Stimulated activated CD4-positive, alpha-beta T cell treated with anti-CD3 and anti-CD28 coated beads, Interleukin-4, amount 100 ng/mL, for 48 hours (primary cell): ENCODE results near the gene PTGFR.

Source experiments
- DNase-seq, 2 donors: peaks; one replicate each; pipeline ENCODE4 v3.0.0-alpha.2; 2020; ENCODE audit warnings: low read depth in 2 of 2

Gene PTGFR

GRCh38 chr1:78490861-78491450 lies at the start of gene PTGFR:
TSS of gene PTGFR (plus strand) at chr1:78490974. CDS start at chr1:78492744, 1,770 bp downstream.
- no peak for DNase-seq

DNA sequence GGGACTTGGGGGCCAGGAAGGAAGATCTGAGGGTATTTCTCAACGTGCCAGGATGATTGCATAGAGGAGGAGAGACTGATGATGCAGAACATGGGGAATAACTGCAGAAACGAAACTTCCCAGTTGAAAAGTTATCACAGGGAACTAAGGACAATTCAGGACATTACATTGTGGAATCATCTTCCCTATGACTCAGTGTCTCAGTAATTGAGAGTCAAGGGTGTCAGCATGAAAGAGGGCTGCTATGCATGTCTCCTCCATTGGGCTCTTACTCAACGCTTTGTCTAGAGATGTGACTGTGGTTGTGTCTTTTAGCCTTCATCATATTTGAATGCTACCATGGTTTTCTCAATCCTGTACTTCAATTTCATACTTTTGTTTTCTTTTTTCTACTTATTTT lies 48.9 kb upstream of the PTGFR start:
- no peak for DNase-seq

- DNase-seq: no peak
Observed at GRCh38 chr1:78447086-78447485, 43.7 kb upstream of the PTGFR start.

GRCh38 chr1:78464449-78464891 lies 26.3 kb upstream of the PTGFR start:
- no peak for DNase-seq

GRCh38 chr1:78465143-78465542 lies 25.6 kb upstream of the PTGFR start:
- no peak for DNase-seq

GRCh38 chr1:78468521-78468920 lies 22.3 kb upstream of the PTGFR start:
- no peak for DNase-seq

GRCh38 chr1:78469576-78469975 lies 21.2 kb upstream of the PTGFR start:
- no peak for DNase-seq

DNA sequence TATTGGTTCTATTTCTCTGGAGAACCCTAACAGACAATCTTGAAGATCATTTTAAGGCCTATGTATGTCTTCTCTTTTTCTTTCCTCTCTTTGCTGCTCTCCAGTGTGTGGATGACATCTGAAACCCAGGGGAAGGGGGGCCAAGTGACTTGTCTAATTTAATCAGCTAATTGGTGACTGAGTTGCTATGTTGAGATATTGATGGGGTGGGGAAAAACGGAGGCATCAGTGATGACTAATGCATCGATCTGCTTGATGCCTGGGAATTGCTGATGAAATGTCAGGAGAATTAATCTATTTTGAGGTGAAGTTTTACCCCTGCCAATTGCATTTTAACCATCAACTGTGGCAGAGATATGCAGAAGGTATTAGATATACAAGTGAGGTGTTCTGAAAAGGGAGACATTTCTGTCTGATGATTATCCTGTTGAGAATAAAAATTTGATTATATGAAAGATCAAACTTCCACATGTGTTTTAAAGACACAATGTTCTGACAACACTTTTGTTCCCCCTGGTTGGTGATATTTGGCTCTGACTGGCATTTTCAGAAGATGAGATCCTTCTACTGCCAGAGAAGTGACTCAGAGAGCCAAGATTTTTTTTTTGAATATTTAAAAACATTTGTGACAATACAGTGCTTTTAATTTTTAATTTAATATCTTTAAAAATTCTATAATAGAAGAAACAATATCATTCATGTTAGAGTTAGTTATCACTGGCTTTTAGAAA lies 18.7 kb upstream of the PTGFR start:
- DNase-seq: no peak

DNA sequence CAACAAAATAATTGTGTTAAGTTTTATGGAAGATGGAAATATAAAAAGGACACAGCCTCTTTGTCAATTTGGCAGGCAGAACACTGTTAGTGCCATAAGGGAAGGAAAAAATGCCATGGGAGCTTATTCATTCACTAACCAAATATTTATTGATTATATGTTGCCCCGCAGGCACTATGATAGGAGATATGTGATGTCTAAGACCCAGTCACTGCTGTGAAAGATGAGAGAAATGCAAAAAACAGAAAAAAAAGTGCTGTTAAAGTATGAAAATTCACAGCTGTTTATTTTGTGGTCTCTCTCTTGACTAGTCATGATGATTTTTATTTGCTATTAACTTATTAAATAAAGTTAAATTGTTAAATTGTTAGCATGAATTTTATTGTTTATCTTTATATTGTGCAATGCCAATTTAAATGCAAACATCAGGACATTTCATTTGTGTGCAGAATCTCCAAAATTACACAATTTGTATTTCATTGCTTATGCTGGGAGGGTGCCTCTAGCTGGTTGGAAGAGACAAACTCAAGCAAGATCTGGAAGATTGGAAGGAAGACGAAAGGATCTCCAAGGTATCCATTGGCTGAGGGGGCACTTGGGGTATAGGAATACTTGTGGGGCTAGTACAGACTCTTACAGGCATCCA lies 17.8 kb upstream of the PTGFR start:
- DNase-seq: no peak

GRCh38 chr1:78474092-78474491 lies 16.7 kb upstream of the PTGFR start:
- no peak for DNase-seq

DNA sequence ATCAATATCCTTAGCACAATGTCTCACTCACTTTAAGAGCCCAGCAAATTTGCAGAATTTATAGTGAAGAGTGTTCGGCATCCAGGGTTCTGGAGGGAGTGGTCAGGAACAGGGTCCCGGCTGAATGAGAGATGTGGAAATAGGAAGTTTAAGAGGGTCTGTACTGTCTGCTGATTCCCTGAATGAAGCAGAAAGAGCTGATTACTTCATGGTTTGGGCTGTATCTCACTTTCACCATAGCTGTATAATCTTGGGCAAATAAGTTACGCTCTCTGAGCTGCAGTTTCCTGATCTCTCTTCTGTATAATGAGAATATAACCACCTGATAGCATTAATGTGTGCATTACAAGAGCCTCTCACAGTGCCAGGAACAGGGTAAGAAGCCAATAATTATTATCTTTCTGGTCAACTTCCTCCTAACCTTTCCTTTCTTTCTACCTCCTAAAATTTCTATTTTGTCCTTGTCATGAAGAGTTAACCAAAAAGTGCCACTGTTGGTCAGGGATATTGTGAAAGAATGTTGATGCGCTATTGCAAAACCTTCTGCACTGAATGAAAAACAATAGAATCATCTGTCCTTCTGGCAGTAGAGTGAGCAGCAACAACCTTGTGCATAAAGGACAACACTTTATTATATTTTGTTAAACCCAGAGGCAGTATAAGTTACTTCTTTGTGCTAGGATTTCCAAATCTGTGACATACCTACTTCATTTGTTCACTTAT lies 14.7 kb upstream of the PTGFR start:
- no peak for DNase-seq

DNA sequence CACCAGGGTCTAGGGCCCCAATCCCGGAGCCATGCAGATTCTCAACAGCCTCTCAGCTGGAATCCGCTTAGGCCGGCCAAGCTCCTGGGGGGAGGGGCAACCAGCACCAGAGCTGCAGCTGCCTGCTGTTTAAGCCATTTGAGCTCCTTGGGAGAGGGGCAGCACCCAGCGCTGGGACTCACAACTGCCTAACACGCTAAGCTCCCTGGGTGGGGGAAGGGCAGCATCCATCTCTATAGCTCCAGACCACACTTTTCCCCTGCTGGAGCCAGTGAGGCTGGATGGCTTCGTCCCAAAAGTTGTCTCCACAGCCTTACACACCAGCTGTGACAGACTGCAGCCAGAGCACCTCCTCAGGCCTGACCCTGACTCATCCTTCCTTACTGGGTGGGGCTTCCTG lies 6.9 kb upstream of the PTGFR start:
- DNase-seq: no peak

DNA sequence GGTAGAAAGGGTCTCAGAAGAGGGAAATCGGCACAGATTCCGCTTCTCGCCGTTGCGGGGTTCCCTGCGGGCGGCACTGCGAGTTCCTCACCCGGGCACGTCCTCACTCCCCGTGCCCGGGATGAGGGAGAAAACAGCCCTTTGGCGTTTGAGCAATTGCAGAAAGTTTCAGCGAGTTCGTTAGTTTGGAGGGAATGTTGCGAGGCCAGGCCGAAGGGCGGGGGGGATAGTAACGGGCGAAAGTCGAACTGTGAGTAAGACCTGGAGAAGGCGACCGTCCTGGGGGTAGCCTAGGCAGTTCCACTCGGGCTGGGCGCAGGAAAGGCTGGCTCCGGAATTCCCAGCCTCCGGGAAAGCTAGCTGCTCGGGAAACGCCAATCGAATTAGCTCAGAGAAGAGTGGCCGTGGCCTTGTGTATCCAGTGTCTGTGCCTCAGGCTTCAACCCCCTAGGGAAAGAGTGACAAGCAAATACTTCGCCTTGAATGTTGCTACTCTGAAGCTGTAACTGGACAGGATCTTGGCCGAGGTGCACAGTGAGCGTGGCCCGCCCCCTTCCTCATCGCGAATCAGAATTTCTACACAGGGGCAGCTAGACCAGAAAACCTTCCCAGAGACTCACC lies 787 bp downstream of the PTGFR start:
- no peak for DNase-seq

- no peak for DNase-seq
Observed at GRCh38 chr1:78492386-78492950, 1.7 kb downstream of the PTGFR start.

DNA sequence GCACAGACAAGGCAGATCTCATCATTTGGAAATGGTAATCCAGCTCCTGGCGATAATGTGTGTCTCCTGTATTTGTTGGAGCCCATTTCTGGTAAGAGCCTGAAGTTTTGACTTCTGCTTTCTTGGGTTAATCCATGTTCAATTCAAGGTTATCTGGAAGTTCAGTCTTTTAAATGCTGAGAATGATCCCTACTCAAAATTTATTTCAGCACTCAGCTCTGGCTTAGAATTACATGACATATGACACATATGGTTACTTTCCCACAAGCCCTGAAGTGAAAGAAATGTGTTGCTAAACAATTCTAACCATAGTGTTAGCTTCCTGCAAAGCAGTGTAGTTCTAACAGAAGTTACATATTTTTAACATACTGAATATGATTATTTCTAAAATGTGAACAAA lies 2.7 kb downstream of the PTGFR start:
- no peak for DNase-seq

- DNase-seq: no peak
Observed at GRCh38 chr1:78497201-78497600, 6.4 kb downstream of the PTGFR start.

- no peak for DNase-seq
Observed at GRCh38 chr1:78500529-78500928, 9.8 kb downstream of the PTGFR start.

DNA sequence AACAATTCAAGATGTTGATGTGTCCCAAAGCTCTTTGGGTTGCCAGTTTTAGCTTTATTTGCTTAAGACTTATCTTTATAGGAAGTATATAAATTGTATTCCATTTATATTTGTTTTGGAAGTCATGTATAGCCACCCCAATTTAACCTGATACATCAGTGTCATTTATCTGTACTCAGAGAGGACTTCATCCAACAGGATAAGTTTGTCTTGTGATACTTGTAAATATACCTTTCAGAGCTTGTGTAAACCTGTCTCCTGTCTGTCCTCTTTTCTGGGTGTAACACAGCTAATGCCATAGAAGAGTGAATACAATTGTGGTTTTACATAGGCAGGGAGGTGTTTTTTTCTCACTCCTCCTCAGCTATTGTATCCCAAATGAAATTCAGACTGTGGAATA lies 10.4 kb downstream of the PTGFR start:
- no peak for DNase-seq

- no peak for DNase-seq
Observed at GRCh38 chr1:78511334-78511733, 20.6 kb downstream of the PTGFR start.

GRCh38 chr1:78516716-78517115 lies 25.9 kb downstream of the PTGFR start:
- DNase-seq: no peak

DNA sequence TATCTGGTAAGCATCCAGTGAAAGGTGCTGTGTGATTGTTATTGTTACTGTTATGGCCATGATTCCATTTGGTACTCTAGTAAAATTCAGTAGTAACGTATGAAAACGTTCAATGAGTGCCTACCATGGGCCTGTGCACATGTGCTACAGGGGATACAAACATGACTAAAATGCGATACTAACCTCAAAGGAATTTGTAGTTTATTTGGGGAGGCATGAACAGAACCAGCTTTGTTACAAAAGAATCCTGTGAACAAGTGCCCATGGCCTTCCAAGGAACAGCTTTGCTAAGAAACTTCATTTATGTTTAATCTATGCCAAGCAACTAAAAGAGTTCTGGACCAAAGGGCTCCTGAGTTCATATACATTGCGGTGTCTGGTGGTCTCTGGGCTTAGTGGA lies 28.7 kb downstream of the PTGFR start:
- no peak for DNase-seq

DNA sequence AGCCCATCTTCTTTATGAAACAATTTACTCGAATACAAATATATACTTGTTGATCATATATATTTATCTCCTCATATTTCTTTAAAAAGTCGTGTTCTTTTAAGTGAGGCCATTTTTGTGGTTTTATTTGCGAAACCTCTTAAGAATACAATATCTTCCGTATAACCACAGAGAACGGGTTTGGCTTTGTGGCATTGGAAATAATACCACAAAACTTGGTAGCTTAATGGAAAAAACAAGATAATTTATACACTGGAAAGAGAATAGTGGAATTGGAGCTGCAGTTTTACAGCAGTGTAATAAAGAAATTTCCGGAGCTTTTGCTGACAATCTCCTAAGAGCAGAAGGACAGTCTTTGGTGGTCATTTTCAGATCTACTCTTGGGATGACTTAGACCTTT lies 29.4 kb downstream of the PTGFR start:
- DNase-seq: no peak
